ENCODE data around the gene CST2.
"Not testable (repeated sequence)": the region's sequence is repeated elsewhere in the genome, so short reads cannot be mapped to it uniquely, and the experiment has no call there.

The CST2 gene

GRCh38 chr20:23810349-23810748 is 16.2 kb downstream of the CST2 start:
- DNase-seq (ENCODE audit: low spot score): not testable (repeated sequence)

- DNase-seq (ENCODE audit: low spot score): no peak
Observed at GRCh38 chr20:23800865-23801264, 25.7 kb downstream of the CST2 start.

- not testable (repeated sequence) for DNase-seq (ENCODE audit: low spot score)
Observed at GRCh38 chr20:23799216-23799847, 27.2 kb downstream of the CST2 start.

- no peak for DNase-seq (ENCODE audit: low spot score)
Observed at GRCh38 chr20:23795526-23795925, 31.0 kb downstream of the CST2 start.

GRCh38 chr20:23794841-23795240 is 31.7 kb downstream of the CST2 start:
- DNase-seq (ENCODE audit: low spot score): no peak

- no peak for DNase-seq (ENCODE audit: low spot score)
Observed at GRCh38 chr20:23794065-23794464, 32.5 kb downstream of the CST2 start.

GRCh38 chr20:23783447-23783846 is 43.1 kb downstream of the CST2 start:
- DNase-seq (ENCODE audit: low spot score): no peak

GRCh38 chr20:23782366-23782983 is 44.1 kb downstream of the CST2 start:
- peak; percentile 5 for DNase-seq (ENCODE audit: low spot score)

GRCh38 chr20:23778676-23779075 is 47.9 kb downstream of the CST2 start:
- not testable (repeated sequence) for DNase-seq (ENCODE audit: low spot score)

GRCh38 chr20:23777380-23777779 is 49.1 kb downstream of the CST2 start:
- DNase-seq (ENCODE audit: low spot score): not testable (repeated sequence)

- no peak for DNase-seq (ENCODE audit: low spot score)
Observed at GRCh38 chr20:23776067-23776771, 50.3 kb downstream of the CST2 start.

GRCh38 chr20:23774081-23774480 is 52.4 kb downstream of the CST2 start:
- no peak for DNase-seq (ENCODE audit: low spot score)

Measured in hematopoietic multipotent progenitor cell treated with erythropoietin and hydrocortisone succinate and interleukin-3 and kit ligand, for 15 days (in vitro differentiated cells).